HCT116 (cell line): ENCODE results near the gene NIN. TPM values are rescaled to one million over a fixed set of nuclear protein-coding genes. Genes with fewer than 3 reads are reported as not detected.

Experiments used
- ATAC-seq: fragments of 200-7000 bp; cut with Tn5 transposase; 2 replicates; pipeline ENCODE4 v1.9.1; 2020; ENCODE audit warnings: mild to moderate bottlenecking, moderate library complexity
- BruUV-seq: library from RNA; stranded (reverse); fragments of 400-500 nt; replicated peaks from 2 replicates; lab custom pipeline; 2021; lab: Mats Ljungman, UMichigan
- CTCF ChIA-PET: fragments of 300-600 bp; sonication (Branson Sonifier 250); formaldehyde crosslinking; loops from one replicate; lab custom pipeline; 2021; ENCODE audit warnings: antibody characterized with exemption; lab: Charles Lee
- POLR2A ChIA-PET: fragments of 300-600, 350-600 bp; sonication (Branson Sonifier 250); formaldehyde crosslinking; loops from one replicate; lab custom pipeline; 2021; ENCODE audit warnings: antibody characterized with exemption; lab: Charles Lee
- RAD21 ChIA-PET, 2 experiments: fragments of 300-600 bp; sonication (Branson Sonifier 250); formaldehyde crosslinking; loops; one replicate each; lab custom pipeline; 2023; ENCODE audit warnings: low total read pairs in 2 of 2; ENCODE audit not compliant: uncharacterized antibody in 2 of 2, unreplicated experiment in 2 of 2, low non-redundant PET in 1 of 2; lab: Charles Lee
- DNase-seq: peaks from one replicate; pipeline ENCODE4 v3.0.0-alpha.2; 2010; ENCODE audit warnings: low read depth, low spot score
- H2AFZ ChIP-seq: fragments of 200-600 bp; shearing (Covaris generic), sonication (generic); 2 replicates; pipeline ENCODE4 v1.6.1; 2017; ENCODE audit warnings: low read depth, mixed run types, mixed read lengths, antibody characterized with exemption, low read length; ENCODE audit not compliant: poor library complexity, severe bottlenecking
- H3K27ac ChIP-seq: 2 replicates; pipeline ENCODE4 v1.5.1; 2012; ENCODE audit warnings: low read depth, low read length
- H3K27me3 ChIP-seq: fragments of 200-600 bp; sonication (generic); 2 replicates; pipeline ENCODE4 v1.6.1; 2016; ENCODE audit warnings: mixed run types, low read length, mixed read lengths; ENCODE audit not compliant: insufficient read depth
- H3K36me3 ChIP-seq, 2 experiments: fragments of 200-500 bp in 1 of 2; fragments of 200-600 bp in 1 of 2; sonication (Bioruptor generic) in 1 of 2; sonication (generic) in 1 of 2; 2 replicates each; pipeline versions ENCODE4 v1.5.1 to v1.6.1; 2014 to 2016; ENCODE audit warnings: low read length in 2 of 2, inconsistent platforms in 1 of 2, mixed read lengths in 1 of 2, mixed run types in 1 of 2; ENCODE audit not compliant: insufficient read depth in 2 of 2, control insufficient read depth in 1 of 2
- H3K4me1 ChIP-seq, 2 experiments: fragments of 200-600 bp in 1 of 2; sonication (generic) in 1 of 2; 2 replicates each; pipeline versions ENCODE4 v1.5.1 to v1.6.1; 2012 to 2017; ENCODE audit warnings: low read length in 2 of 2, inconsistent platforms in 1 of 2, mild to moderate bottlenecking in 1 of 2, mixed read lengths in 1 of 2, mixed run types in 1 of 2, moderate library complexity in 1 of 2; ENCODE audit not compliant: insufficient read depth in 2 of 2, control insufficient read depth in 1 of 2
- H3K4me2 ChIP-seq: fragments of 200-600 bp; sonication (generic); 2 replicates; pipeline ENCODE4 v1.6.1; 2017; ENCODE audit warnings: mixed run types, low read length, mixed read lengths
- H3K4me3 ChIP-seq, 2 experiments: fragments of 200-600 bp in 1 of 2; sonication (generic) in 1 of 2; replicated peaks in 1 of 2; 2 replicates each; pipeline ENCODE4 v1.5.1; 2011 to 2016; ENCODE audit warnings: low read length in 2 of 2, control low read depth in 1 of 2, low read depth in 1 of 2, mild to moderate bottlenecking in 1 of 2, mixed read lengths in 1 of 2, mixed run types in 1 of 2
- H3K79me2 ChIP-seq: fragments of 200-600 bp; sonication (generic); 2 replicates; pipeline ENCODE4 v1.6.1; 2017; ENCODE audit warnings: mild to moderate bottlenecking, mixed run types, low read length, moderate library complexity, mixed read lengths; ENCODE audit not compliant: insufficient read depth
- H3K9ac ChIP-seq: fragments of 200-600 bp; sonication (generic); 2 replicates; pipeline ENCODE4 v1.6.1; 2016; ENCODE audit warnings: low read length, mixed read lengths
- H3K9me2 ChIP-seq: fragments of 200-600 bp; sonication (generic), shearing (Covaris generic); 2 replicates; pipeline ENCODE4 v1.6.1; 2017; ENCODE audit warnings: mixed run types, mild to moderate bottlenecking, moderate library complexity; ENCODE audit not compliant: insufficient read depth
- H3K9me3 ChIP-seq, 2 experiments: fragments of 200-500 bp in 1 of 2; fragments of 200-600 bp in 1 of 2; sonication (Bioruptor generic) in 1 of 2; sonication (generic) in 1 of 2; 2 replicates each; pipeline ENCODE4 v1.6.1; 2014 to 2017; ENCODE audit warnings: low read length in 2 of 2, mixed read lengths in 2 of 2, inconsistent platforms in 1 of 2, low read depth in 1 of 2, mild to moderate bottlenecking in 1 of 2, mixed run types in 1 of 2, moderate library complexity in 1 of 2; ENCODE audit not compliant: control insufficient read depth in 1 of 2, insufficient read depth in 1 of 2
- H4K20me1 ChIP-seq: fragments of 200-600 bp; sonication (generic), shearing (Covaris generic); 2 replicates; pipeline ENCODE4 v1.6.1; 2017; ENCODE audit warnings: mixed run types, mild to moderate bottlenecking, moderate library complexity; ENCODE audit not compliant: insufficient read depth
- ATF3 ChIP-seq: IDR thresholded peaks from 2 replicates; pipeline ENCODE4 v1.6.1; 2012
- CTCF ChIP-seq, 3 experiments: fragments of 200-600 bp in 1 of 3; sonication (generic) in 1 of 3; IDR thresholded peaks in 2 of 3; conservative IDR thresholded peaks in 1 of 3; 2 replicates each; pipeline ENCODE4 v1.5.1; 2012 to 2017; ENCODE audit warnings: low read depth in 2 of 3, low read length in 2 of 3, antibody characterized with exemption in 1 of 3, borderline replicate concordance in 1 of 3, control low read depth in 1 of 3, mild to moderate bottlenecking in 1 of 3, mixed read lengths in 1 of 3, mixed run types in 1 of 3, moderate library complexity in 1 of 3; ENCODE audit not compliant: insufficient read depth in 1 of 3
- EZH2 ChIP-seq: fragments of 200-600 bp; sonication (generic); IDR thresholded peaks from 2 replicates; pipeline ENCODE4 v1.6.1; 2017; ENCODE audit warnings: antibody characterized with exemption, mixed run types
- RAD21 ChIP-seq: IDR thresholded peaks from 2 replicates; pipeline ENCODE4 v1.6.1; 2012; ENCODE audit warnings: low read depth, mild to moderate bottlenecking
- SRF ChIP-seq: IDR thresholded peaks from 2 replicates; pipeline ENCODE4 v1.6.1; 2012; ENCODE audit warnings: low read depth
- ZBTB33 ChIP-seq: IDR thresholded peaks from 2 replicates; pipeline ENCODE4 v1.6.1; 2011; ENCODE audit warnings: mild to moderate bottlenecking, low read length, moderate library complexity; ENCODE audit not compliant: insufficient replicate concordance; ENCODE audit errors: extremely low read depth
- intact Hi-C: fragments of 100-400 bp; cut with micrococcal nuclease; formaldehyde crosslinking; loops from 2 replicates; pipeline ENCODE4 v1.10.0; 2022
- total RNA-seq: library from RNA; stranded (reverse); gene quantifications from one replicate; pipeline ENCODE4 v1.2.1, GENCODE V29; 2021; ENCODE audit not compliant: unreplicated experiment

Gene NIN
- total RNA-seq, 1 experiment from 2014 or later, result 39.6 TPM

- TF ChIP-seq SRF, result no peak
- no peak for TF ChIP-seq CTCF (IDR thresholded peaks at IDR 0.05 in 2 of 3, conservative IDR thresholded peaks at IDR 0.05 in 1 of 3; ENCODE audit: borderline replicate concordance in 1 of 3, insufficient read depth in 1 of 3, low read depth in 2 of 3, low read length in 2 of 3)
- TF ChIP-seq EZH2, result no peak
- no peak for TF ChIP-seq RAD21
- TF ChIP-seq ATF3, result no peak
- TF ChIP-seq ZBTB33, result no peak
- Histone ChIP-seq H3K9ac (no peak overlapping the region), H3K27me3 (0 out of 2 replicates have a peak, but pooled peaks cover 3% of the 10 kb centered on the region), H3K9me2 (no peaks in the 10 kb centered on the region), H3K79me2 (peaks cover 19% of the 10 kb centered on the region), H3K4me1 (peaks cover 11 to 23% of the 10 kb centered on the region in 2 experiments), H3K36me3 (no peaks in the 10 kb centered on the region), H3K4me3 (no peak overlapping the region), H3K27ac (no peak overlapping the region), H4K20me1 (no peaks in the 10 kb centered on the region), H2AFZ (no peak overlapping the region), H3K4me2 (no peak overlapping the region), H3K9me3 (no peaks in the 10 kb centered on the region)
- ATAC-seq, result no peak
- RAD21 ChIA-PET, result no interaction called here
- CTCF ChIA-PET, result interaction anchor here (1.1 kb wide), 1 partner anchor 27 kb away, joined by 3 read pairs; no protein-coding TSS in a partner anchor
- POLR2A ChIA-PET, result no interaction called here
- no TSS peak for BruUV-seq
- intact Hi-C loops, result no loop called here
- DNase-seq, result no peak
These were observed 2.1 kb upstream of the NIN start for GRCh38 chr14:50832935-50833630.
